BJ (cell line): Measurements from ENCODE around the gene TMEM184A. TPM values are rescaled to one million over a fixed set of nuclear protein-coding genes. Genes with fewer than 3 reads are reported as not detected.

ENCODE experiments used
- CTCF ChIA-PET: fragments of 350-600 bp; formaldehyde crosslinking; extraction: SDS; loops from one replicate; lab custom pipeline; 2021; ENCODE audit warnings: antibody characterized with exemption, inconsistent platforms; lab: Yijun Ruan, JAX
- POLR2A ChIA-PET: fragments of 300-600 bp; sonication (Branson Sonifier 250); formaldehyde crosslinking; extraction: SDS; loops from one replicate; lab custom pipeline; 2021; ENCODE audit warnings: antibody characterized with exemption; lab: Charles Lee
- DNase-seq: peaks from one replicate; pipeline ENCODE4 v3.0.0-alpha.2; 2011; ENCODE audit warnings: low read depth
- H3K27me3 ChIP-seq: 2 replicates; pipeline ENCODE4 v1.6.0; 2011; ENCODE audit warnings: low read length; ENCODE audit not compliant: control insufficient read depth, insufficient read depth
- H3K36me3 ChIP-seq: 2 replicates; pipeline ENCODE4 v1.5.1; 2011; ENCODE audit warnings: low read length; ENCODE audit not compliant: control insufficient read depth, insufficient read depth
- H3K4me3 ChIP-seq: 2 replicates; pipeline ENCODE4 v1.5.1; 2011; ENCODE audit warnings: low read depth, mild to moderate bottlenecking, control low read depth, low read length
- CTCF ChIP-seq: IDR thresholded peaks from 2 replicates; pipeline ENCODE4 v1.5.1; 2011; ENCODE audit warnings: low read depth, mild to moderate bottlenecking, control low read depth, inconsistent platforms, low read length, moderate library complexity; ENCODE audit not compliant: insufficient read depth
- polyA plus RNA-seq: library from polyadenylated mRNA; depleted of rRNA; stranded (reverse); fragments of >200 nt; gene quantifications from 2 replicates; pipeline ENCODE4 v1.2.3, GENCODE V29; 2011

The TMEM184A gene
- polyA plus RNA-seq, 1 experiment, result 1.3 TPM

- ChIA-PET CTCF (interaction anchor here (0.6 to 1.6 kb wide), 2 partner anchors 14 to 528 kb away, joined by 3 read pairs; no protein-coding TSS in a partner anchor), POLR2A (no interaction called here)
- no peak for TF ChIP-seq CTCF
- Histone ChIP-seq H3K36me3 (peaks cover 29% of the 10 kb centered on the region), H3K4me3 (no peak overlapping the region), H3K27me3 (no peaks in the 10 kb centered on the region)
- DNase-seq, result no peak
Observed at GRCh38 chr7:1540776-1541271, 15.2 kb downstream of the TMEM184A start.

GRCh38 chr7:1539882-1540775, 15.9 kb downstream of the TMEM184A start:
- TF ChIP-seq CTCF, result no peak
- peaks cover 30% of the 10 kb centered on the region for H3K36me3 ChIP-seq
- H3K27me3 ChIP-seq, result no peaks in the 10 kb centered on the region
- no peak for DNase-seq
- ChIA-PET POLR2A (no interaction called here), CTCF (interaction anchor here (1.1 to 1.6 kb wide), 2 partner anchors 15 kb away, joined by 3 read pairs; no protein-coding TSS in a partner anchor)
- no peak overlapping the region for H3K4me3 ChIP-seq

DNA sequence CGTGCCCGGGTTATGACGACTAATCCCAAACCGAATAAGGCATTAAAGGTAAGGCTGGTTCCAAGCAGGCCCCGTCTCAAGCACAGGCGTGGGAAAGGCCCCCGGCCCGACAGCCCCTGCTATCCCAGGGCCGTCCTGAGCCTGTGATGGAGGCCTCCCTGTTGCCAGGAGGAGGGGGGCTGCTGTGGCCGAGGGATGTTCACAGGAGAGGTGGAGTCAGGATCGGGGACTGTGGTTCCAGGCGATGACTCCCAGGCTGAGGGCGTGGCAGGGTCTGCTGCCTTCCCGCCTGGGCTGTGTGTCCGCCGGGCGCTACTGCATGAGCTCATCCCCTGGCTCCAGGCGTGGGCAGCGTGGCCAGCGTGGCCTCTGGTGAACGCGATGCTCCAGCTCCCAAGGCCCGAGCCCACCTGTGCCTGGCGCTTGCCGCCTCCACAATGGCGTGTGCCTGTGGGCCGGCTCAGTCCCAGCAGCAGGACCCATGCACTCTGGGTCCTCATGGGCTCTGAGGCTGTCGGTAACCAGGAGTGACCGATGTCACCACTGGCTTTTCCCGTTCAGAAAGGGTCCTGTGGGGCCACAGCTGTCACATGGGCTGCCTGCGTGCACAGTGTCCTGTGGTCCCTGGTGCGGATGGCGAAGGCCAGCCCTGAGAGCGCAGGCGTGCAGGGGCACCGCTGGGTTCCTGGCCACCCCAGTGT, 16.7 kb downstream of the TMEM184A start:
- Histone ChIP-seq H3K36me3 (peaks cover 28% of the 10 kb centered on the region), H3K4me3 (peak overlapping the region; percentile 45), H3K27me3 (no peaks in the 10 kb centered on the region)
- CTCF ChIA-PET, result interaction anchor here (0.6 to 1.1 kb wide), 2 partner anchors 14 to 883 kb away, joined by 3 read pairs; no protein-coding TSS in a partner anchor
- DNase-seq, result no peak
- POLR2A ChIA-PET, result no interaction called here
- no peak for TF ChIP-seq CTCF

GRCh38 chr7:1538544-1539180, 17.3 kb downstream of the TMEM184A start:
- Histone ChIP-seq H3K27me3 (no peaks in the 10 kb centered on the region), H3K4me3 (peak overlapping the region; percentile 45), H3K36me3 (peaks cover 28% of the 10 kb centered on the region)
- ChIA-PET POLR2A (no interaction called here), CTCF (interaction anchor here (0.6 to 1.1 kb wide), 2 partner anchors 13 to 884 kb away, joined by 3 read pairs; no protein-coding TSS in a partner anchor)
- no peak for DNase-seq
- TF ChIP-seq CTCF, result no peak
